Activated CD4-positive, alpha-beta T cell treated with anti-CD3 and anti-CD28 coated beads for 48 hours (primary cell): ENCODE results near the gene MVB12B.

Source experiments
- DNase-seq: peaks from one replicate; pipeline ENCODE4 v3.0.0-alpha.2; 2020

MVB12B gene

DNA sequence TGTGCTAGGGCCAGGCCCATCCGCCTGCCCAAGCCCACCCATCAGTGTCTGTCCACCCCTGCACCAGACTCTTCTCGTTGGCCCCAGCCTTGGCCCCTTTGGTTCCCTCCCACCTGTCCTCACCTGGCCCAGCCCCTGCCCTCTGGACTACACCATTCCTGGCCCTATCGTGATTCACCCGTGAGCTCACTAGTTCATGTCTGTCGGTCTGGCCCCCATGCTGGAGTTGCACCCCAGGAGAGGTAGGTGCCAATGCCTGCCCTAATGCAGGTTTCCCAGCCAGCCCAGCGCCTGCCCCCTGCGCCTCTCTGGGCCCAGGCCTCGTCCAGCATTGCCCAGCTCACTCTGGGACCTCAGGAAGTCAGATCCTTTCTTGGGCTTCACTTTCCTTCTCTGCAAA lies 171.7 kb downstream of the MVB12B start:
- DNase-seq, result no peak

DNA sequence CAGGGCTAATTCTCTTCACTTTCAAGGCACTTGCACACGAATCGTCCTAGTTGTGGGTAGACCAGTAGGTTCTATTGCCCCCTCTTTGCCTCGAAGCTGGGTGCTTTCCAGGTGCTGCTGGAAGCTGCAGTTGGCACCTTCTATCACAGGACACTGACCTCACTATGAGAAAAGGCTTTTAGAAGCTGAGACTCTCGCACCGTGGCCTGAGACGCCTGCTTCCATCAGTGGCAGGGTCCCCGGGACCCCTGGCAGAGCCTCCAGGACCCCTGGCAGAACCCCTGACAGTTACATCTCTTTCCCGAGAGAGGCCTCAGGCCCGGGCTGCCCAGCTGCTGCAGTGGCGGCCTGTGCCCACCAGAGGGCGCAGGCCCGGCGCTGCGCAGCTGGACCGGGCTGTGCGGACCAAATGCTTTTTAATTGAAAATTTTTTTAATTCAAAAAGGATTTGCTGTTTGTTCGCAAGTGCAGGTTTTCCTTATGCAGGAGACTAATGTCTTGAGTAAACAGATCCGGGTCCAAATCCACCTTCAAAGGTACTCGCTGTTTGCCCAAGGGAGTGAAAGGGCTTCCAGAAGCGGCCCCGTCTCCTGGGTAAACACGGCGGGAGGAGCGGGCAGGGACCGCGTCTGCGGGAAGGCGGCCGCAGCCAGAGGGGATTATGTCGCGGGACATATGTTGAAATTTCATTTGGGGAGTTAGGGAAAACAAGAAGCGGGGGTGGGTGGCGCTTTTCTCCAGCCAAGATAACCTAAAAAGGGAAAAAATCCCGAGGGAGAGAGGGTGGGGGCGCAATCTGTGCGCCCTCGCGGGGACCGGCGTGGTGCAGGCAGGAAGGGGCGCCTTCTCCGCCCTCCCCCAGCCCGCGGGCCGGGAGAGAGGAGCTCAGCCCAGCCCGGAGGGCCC lies 172.6 kb downstream of the MVB12B start:
- DNase-seq, result peak; percentile 48

DNA sequence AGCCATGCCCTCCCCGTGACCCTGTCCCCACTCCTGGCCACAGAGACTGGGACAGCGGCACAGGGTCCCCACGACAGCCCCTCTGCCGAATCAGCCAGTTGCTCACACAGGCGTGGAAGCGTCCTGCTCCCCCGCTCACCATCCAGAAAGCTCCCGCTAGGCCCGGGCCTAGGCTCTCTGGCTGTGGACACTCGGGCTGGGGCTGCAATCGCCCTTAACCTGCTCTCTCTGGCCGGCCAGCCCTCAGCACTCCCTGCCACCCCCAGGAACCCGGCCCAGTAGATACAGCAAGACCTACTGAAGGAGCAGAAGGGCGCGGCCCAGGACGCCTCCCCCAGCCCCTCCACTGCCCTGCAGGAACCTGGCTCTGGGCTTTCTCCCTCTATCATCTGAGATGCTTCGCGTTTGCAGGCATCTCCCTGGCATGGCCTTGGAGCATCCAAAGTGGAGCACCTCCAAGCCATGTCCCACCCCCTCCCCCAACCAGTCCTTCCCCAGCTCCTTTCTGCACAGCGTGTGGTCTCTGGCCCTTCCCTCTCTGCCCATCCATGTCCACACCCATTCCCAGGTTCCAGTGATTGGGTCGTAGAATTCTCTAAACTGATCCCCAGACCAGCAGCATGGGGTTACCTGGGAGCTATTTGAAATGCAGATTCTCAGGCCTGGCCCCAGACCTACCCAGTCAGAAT lies 173.4 kb downstream of the MVB12B start:
- DNase-seq, result no peak

DNA sequence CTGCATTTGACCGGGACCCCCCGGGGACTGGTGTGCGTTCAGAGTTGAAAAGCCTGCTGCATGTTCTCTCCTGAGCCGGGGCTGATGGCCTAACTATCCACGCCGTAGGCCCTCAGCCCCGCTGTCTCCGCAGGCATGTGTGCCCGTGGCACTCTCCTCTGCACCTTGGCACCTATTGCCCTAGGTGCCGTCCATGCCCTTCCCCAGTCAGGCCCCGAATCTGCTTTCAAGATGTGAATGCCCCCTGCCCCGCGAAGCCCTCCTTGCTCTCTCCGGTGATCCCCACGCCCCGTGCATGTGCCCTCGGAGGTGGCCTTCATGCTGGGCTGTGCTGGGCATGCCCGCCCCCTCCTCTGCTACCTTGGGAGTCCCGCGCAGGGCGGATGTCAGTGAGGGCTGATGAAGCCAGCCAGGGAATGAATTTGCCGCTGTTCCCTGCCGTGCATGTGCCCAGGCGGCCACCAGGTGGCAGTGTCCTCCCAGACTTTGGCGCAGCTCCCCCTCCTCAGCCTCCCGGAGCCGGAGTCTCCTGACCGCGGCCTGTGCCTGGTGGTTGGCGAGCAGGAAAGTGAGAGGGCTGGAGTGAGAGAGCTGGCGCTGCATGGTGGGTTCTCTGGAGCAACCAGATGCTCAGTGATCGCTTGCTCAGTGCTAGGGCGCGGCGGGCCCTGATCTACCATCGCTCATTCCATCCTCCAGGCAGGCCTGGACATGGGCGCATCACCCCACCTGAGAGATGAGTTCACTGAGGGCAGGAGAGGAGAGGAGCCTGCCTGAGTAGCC lies 174.2 kb downstream of the MVB12B start:
- DNase-seq, result peak; percentile 79

DNA sequence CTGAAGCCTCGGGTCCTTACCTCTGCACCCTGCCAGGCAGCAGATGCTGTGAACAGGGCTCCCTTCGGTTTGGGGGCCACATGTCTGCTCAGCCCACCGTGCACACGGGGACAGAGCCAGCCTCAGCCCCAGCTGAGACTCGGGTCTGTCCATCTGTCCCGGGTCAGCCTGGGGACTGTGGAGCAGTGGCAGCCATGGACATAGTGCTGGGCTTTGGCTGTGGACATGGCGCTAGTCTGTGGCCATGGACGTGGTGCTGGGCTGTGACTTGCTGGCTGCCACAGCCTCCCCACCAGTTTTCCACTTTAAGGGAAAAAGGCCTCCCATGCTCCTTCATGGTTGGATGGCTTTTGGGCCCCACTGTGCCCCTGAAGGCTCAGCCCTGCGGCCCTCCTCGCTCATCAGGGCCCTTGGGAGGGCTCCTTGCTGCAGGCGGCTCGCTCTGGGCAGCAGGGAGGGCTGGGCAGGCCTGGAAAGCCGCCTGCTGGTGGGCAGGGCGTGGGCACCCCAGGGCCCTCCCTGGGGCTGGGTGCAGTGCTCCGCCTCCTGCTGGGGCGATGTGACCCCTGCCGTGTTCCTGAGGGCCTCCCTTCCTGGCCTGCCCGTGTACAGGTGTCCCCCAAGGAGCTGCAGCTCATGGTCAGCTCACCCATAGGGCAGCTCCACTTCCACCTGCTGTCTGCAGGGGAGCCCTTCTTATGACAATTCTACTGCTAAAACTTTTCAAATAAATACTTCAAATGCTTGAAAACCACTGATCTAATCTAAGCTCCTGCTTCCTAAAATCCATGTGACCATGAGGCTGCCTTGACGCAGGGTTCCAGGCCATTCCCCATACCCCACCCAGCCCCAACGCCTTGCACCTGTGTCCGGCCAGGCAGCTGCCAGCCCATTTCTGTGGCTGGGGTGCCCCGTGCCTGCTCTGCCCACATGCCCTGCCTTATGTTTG lies 175.0 kb downstream of the MVB12B start:
- DNase-seq, result no peak

DNA sequence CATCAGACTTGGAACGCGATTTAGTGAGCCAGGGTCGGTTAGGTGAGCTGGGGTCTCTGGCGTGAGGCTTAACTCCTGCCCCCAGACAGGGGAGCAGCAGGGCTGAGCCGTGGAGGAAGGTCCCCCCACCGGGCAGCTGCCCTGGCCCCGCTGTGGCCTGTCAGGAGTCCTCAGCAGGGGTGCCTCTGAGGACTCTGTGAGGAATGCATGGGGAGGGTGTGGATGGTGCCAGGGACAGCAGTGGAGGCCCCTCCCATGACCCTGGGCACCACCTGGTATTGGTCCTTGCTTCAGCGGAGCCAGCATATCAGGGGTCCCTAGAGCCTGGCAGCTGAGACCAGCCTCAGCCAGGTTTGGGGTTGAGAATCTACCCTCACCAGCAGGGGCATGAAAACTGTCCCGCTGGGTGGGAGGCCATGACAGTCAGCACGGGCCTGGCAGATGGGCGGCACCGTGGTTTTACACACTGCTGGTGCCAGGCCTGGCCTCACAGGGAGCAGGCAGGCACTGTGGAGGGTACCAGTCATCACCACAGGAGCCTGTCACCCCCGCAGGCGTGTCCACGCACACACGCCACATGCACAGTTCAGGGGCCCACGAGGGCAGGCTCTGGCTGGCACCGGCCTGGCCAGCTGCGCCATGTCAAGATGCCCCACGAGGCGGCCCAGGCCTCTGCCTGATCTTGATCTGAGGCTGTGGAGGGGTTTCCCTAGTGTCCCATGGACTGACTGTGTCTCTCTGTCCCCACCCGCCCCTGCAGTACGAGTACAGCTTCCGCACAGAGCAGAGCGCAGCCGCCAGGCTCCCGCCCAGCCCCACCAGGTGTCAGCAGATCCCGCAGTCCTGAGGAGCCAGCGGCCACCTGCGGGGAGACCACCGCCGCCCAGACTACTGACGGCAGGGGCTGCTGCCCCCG lies 176.0 kb downstream of the MVB12B start:
- DNase-seq, result no peak

DNA sequence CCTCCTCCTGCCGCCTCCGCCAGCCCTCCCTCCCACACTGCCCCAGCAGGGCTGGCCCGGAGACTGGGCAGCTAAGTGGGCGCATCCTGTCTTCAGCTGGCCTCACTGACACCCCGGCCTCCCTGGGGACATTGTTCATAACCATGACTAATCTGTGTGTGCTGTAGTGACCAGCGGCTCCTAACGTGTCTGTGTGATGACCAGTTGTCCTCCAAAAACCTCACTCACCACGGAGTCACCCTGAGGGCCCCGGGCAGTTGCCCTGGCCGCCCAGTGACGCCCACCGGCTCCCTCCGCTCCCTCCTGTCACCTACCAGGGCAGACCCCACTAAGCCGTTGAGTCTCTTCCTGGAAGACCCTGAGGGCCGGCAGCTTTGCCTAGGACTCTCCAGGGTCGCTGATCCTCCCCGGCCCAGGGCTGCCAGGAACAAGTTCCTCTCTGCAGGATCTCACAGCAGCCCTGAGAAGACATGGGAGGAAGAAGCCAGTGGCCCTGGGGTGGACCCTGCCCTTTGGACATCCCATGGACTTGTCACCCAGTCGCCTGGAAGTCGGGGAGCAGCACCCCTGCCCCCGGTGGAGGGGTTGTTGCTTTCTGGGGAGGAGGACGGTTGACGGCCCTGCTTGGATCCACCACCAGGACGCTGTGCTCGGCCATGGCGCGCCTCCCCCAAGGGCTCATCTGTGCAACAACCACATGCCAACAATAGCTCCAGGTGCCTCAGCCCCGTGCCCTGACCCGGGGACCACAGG lies 176.9 kb downstream of the MVB12B start:
- no peak for DNase-seq

DNA sequence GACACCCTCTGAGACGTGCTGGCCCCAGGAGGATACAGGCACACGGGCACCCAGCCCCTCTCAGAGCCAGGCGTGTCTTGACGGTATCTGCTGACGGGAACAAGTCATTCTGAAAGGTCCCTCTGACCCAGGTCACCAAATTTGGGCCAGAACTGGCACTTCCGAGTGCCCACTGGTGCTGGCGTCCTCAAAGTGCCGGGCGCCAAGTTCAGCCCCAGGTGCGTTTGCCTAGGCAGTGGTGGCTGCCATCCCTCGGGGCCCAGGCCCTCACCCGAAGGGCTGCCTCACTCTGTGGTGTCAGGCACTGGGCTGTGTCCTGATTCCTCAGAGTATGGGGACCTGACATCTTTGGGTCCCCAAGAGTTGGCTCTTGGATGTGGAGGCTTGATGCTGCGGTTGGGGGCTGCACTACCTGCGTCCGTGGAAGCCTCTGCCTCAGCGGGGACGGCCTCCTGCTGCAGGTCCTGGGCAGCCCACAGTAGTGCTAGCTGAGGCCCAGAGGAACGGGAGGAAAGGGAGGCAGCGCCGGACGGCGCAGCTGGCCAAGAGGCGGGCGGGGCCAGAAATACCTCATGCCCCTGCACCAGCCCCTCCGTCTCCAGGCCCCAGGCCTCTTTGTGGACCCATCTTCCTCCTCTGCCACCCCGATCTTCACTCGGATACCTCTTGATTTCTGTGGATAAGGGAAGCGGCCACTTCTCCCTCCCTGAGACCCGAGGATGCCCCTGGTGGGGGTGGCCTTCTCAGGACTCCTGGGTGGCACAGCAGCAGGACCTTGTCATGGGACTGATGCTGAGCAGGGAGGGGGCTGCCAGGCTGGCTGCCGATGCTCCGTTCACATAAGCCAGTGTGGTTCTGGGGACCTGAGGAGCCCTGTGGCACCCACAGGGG lies 177.7 kb downstream of the MVB12B start:
- DNase-seq, result no peak

DNA sequence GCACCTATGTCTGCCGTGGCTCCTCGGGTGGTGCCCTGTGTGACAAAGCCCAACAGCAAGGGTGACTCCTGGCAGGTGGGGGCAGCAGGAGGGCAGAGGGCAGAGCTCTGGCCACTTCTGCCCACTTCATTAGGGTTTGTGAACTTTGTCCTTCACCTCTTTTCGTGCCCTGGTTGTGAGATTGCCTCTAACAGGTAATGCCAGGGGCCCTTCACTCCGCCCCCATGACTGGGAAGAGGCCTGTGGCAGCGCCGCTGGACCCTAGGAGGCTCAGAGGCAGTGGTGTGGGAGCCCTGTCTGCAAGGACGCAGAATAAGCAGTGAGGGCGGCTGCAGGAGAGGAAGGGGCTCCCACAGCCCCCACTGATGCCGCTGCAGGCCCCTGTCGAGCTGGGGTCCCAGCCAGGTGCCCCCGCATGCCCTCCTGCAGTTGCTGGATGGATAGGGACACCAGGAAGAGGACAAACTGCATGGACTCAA lies 178.4 kb downstream of the MVB12B start:
- DNase-seq, result no peak

DNA sequence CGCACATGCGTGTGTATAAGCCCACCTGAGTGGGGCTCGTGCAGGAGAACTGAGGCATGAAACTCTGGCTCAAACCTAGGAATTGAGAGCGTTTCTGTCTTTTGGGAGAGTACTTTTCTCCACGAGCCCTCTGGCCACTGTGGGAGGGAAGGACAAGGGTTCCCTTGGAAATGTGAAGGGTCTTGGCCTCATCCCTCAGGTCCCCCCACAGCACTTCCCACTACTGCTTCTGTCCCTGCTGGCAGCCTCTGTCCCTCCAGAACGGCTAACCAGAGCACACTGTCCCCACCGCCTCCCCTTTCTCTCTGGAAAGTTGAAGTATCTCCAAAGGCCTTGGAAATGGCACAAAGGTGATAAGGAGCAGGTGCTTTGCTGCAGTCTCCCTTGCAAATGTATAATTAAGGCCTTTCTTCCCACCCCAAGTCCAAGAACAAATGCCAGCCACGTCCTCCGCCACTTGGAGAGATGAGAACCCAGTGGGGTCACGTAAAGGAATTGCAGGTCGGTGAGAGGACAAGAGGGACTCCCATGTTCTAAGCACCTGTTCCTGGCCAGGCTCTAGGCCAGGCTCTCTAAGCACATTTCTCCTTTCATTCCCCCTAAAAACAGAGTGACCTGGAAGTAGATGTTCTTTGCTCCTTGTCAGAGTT lies 179.2 kb downstream of the MVB12B start:
- no peak for DNase-seq

DNA sequence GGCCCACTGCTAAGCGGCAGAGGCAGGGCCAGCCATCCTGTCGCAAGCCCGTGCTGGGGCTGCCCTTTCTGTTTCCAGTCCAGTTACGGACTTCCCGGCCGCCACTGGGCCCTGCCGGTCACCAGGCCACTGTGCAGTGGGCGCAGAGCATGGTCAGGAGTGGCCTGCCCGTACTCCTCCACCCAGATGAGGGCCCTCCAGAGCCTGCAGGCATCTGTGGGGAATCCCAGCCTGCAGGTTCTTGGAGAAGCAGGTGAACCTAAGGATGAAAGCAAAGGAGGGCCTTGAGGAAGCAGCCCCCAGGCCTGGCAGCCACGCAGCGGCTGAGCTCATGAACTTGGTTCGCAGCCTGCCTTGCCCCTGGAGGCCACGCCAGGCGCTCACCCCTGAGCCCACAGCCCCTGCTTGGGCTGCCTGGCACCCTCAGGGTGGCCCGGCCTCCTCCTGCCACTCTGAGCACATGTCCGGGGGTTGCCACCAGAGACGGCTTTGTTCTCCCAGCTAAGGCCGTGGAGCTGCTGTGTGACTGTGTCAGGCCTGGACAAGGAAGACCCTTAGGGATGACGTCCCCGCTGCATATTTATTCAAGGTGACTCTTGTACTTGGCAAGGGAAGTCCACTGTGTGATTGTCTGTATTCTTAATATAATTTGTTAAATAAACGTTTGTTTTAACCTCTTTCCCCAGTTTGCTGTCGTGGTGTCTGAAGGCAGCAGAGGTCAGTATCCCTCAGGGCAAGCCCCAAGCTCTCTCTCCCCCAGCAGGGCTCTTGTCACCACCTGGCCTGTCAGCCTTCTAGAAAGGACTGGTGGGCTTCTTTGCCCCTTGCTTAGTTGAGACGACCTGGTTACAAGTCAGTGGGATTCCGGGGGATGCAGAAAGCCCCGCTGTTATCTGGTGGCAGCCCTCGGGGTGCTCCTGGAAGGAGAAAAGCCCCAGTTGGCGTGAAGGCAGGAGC lies 180.0 kb downstream of the MVB12B start:
- DNase-seq, result no peak

DNA sequence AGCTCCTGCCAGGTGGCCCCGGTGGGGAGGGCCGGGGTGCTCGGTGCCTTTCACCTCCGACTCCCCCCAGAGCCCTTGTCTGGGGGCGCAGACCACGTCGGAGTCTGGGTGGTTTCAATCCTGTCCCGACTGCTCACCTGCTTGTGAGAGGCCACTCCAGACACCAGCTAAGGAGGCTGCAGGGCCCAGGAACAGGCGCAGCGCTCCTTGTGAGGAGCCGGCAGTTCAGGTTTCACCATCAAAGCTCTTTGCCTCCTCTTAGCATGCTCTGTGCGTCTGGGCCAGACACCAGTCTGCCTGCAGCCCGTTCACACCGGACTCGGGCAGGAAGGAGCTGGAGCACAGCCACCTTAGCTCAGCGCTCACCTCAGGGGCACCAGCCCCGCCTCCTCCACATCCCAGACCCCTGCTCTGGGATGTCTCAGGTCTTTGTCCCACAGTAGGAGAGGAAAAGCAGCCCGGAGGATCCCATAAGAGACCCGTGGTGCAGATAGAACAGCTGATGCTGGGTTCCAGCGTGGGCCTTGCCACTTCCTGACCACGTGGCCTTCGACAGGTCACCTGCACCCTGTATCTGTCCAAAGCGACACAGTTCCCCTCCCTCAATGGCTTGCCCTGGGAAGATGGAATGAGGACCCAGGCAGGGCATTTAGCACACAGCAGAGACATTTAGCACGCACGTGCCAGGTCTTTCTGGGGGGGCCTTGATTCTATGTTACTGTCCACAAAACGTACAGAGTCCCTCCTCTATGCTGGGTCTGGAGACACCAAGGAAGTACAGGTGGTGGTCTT lies 180.9 kb downstream of the MVB12B start:
- DNase-seq, result no peak

DNA sequence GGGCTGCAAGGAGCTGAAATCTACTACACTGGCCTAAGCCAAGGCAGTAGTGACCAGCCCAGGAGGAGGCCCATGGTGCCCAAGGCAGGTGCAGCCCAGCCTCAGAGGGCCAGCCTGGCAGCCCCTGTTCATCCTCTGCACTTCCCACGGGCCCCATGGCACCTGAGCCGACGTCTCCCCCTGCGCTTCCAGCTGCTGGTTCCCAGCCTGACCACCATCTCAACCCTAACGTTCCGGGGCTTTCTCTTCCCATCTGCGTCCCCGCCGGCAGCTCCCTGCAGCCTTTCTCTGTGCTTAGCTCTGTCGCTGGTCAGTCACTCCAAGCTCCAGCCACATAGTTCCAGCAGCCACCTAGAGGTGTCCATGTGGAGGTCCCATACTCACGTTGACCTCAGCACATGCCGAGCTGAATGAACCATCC lies 181.6 kb downstream of the MVB12B start:
- no peak for DNase-seq

DNA sequence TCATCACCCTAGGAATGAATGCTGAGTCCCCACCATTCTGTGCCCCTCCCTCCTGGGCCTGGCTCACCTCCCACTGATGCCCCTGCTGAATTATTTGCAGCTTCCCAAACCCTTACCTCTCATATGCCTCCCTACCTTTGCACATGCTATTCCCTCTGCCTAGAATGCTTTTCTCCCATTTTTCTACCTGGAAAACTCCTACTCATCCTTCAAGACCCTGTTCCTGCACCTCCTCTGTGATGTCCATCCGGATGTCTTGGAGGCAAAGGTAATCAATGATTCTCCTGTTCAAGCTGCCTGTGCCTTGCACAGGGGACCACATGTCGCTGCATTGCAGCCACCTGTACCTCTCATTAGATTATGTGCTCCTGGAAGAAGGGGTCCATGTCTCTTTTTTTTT lies 182.3 kb downstream of the MVB12B start:
- DNase-seq, result no peak

DNA sequence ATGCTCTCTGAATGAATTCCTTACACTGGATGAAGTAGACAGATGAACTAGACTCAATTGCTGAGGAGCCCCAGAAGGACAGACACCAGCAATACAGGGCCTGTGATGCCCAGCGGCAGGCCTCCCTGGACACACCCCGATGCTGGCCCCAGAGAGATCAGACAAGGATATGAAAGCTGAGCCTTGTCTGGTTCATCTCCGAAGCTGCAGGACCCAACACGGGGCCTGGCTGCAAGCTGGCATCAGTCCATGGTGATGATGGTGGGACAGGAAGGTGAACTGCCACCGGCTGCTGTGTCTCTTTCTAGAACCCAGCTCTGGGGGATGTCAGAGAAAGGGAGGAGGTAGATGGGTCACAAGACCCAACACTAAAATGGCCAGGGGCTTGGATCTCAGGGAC lies 183.1 kb downstream of the MVB12B start:
- no peak for DNase-seq

DNA sequence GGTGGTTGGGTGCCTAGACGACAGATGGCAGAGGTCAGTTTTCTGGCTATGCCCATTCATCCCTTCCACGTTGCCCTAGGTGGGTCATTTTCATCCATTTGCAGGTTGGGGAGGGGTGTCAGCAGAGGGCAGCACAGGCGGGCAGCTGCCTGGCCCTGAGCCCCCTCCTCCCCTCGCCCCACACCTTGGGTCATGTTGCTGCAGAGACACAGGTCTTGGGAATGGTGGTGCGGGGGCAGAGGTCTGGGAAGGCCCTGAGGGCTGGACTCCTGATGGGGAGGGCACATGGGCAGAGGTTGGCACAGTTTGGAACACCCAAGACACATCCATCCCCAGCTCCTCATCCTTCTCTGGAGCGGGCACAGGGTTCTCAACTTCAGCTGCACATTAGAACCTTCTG lies 183.9 kb downstream of the MVB12B start:
- no peak for DNase-seq

DNA sequence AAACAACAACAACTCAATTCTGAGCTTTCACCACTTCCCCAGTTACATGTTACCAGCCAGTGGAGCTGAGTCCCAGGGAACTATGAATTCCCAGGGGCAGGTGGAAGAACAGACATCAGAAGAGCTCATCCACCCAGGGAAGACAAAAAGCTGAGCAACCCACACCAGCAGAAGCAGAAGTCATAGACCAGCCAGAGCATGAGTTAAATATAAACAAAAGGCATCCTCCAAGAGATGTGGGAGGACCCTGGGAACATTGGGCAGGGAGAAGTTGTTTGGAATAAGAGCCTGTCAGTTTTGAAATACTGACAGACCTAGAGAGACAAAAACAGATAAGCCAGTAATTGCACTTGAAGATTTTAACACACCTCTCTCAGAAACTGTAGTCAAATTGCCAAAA lies 184.8 kb downstream of the MVB12B start:
- DNase-seq, result no peak
